Measurements from ENCODE around the gene PLEKHH1.
"Not testable (repeated sequence)": the region's sequence is repeated elsewhere in the genome, so short reads cannot be mapped to it uniquely, and the experiment has no call there.

PLEKHH1 gene

GRCh38 chr14:67583711-67584644 lies 50.9 kb downstream of the PLEKHH1 start:
- DNase-seq (ENCODE audit: low spot score), result peak; percentile 74

GRCh38 chr14:67584978-67585377 lies 51.9 kb downstream of the PLEKHH1 start:
- DNase-seq (ENCODE audit: low spot score), result no peak

DNA sequence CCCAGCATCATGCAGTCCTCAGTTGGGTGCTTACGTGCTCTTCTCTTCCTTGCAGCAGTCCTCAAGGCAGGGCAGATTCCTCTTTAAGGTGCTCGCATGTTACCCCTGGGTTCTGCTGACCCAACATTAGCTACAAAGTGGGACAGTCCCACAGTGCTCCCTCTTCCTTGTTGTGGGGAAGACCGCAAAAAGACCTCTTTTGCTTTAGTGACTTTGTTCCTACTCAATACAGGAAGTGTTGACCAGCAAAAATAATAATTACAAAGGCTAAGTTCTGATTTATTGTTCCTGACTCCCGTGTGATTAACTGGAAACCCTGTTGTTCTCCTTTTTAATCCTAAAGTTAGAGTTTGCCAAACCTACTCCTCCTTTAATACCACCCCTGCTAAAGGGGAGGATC lies 53.3 kb downstream of the PLEKHH1 start:
- DNase-seq (ENCODE audit: low spot score), result no peak

DNA sequence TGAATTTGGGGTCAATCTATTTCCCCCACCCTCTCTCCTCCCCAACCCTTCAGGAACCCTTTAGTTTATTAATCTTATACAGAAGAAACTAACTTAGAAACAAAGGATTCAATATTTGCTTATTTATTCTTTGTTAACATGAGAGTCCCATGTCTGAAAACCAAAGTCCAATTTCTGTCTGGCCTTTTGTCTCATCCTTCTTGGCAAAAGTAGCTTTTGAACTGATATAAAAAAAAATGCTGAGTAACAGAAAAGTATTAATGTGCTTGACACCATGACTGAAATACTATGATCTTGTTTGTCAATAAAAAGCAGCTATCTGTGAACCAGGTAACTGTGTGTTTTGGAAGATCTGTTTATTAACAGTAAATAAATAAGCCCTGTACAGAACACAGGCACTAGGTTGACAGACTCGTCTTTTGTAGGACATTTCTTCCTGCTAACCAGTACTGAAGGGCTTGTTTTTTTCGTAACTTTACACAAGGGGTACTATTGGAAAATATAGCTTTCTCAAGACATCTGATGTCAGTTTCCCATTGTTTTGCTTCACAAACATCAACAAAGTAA lies 56.2 kb downstream of the PLEKHH1 start:
- DNase-seq (ENCODE audit: low spot score), result no peak

DNA sequence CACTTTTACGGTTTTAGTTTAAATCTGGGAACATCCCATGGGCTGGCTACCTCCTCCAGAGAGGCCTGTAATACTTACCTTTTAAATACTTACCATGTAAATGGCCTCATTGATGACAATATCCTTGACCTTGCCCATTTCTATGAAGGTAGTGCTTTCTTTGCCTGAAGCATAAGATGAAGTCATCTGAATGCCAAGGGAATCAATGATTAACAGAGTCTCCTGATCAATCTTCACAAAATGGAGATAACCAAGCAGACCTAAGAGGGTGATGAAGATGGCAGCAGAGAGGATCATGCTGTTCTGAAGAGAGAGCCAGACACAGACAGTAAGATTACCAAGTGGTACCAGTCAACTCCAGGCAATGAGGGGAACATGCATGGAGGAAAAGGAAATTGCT lies 60.6 kb downstream of the PLEKHH1 start:
- not testable (repeated sequence) for DNase-seq (ENCODE audit: low spot score)

- no peak for DNase-seq (ENCODE audit: low spot score)
These were observed 62.3 kb downstream of the PLEKHH1 start for GRCh38 chr14:67595392-67595791.

DNA sequence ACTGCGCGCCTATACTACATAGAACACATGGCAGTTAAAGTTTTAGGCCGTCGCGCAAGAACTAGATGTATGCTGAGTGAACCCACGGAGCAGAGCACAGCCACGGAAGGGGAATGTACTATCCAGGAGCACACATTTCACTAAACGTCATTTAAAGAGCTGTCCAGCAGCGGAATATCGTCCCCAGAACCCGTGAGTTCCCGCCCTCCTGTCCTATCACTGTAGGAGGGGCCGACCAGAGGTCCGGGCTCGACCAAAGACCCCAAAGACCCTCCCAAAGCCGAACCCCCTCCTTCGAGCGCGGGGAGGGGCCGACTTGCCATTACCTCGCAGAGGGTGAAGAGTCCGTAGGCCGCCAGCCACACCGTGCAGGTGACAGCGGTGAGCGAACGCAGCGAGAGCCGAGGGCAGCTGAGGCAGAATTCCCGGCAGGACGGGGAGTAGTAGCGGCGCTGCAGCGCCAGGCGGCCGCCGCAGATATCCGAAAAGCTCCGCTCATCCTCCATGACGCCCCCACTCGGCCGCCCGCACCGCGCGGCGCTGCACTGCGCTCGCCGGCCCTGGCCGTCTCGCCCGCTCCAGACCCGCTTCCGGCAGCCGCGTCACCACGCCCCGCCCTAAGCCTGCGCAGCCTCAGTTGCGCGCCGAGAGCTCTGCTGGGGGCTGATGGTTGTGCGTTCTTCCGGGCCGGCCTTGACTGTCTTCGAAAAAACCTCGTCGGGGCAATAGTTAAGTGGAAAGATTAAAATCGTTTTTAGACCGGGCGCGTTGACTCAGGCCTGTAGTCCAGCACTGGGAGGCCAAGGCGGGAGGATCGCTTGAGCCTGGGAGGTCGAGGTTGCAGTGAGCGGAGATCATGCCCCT lies 66.8 kb downstream of the PLEKHH1 start, which contains the start of gene PIGH:
Gene PIGH, minus strand, starts transcription at position 571 of the 864 bp plus-strand sequence. Its CDS starts 65 bp downstream, at position 506.
- peak; percentile 98 for DNase-seq (ENCODE audit: low spot score)

- not testable (repeated sequence) for DNase-seq (ENCODE audit: low spot score)
These were observed 67.5 kb downstream of the PLEKHH1 start for GRCh38 chr14:67600562-67600974.

DNA sequence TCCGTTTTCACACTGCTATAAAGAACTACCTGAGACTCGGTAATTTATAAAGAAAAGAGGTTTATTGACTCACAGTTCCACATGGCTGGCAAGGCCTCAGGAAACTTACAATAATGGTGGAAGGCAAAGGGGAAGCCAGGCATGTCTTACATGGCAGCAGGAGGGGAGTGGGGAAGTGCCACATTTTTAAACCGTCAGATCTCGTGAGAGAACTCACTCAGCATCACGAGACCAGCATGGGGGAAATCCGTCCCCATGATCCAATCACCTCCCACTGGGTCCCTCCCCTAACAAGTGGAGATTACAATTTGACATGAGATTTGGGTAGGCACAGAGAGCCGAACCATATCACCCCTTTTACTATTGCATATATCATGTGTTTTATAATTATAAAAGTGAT lies 69.0 kb downstream of the PLEKHH1 start:
- DNase-seq (ENCODE audit: low spot score), result no peak

- DNase-seq (ENCODE audit: low spot score), result no peak
These were observed 70.0 kb downstream of the PLEKHH1 start for GRCh38 chr14:67602995-67603545.

DNA sequence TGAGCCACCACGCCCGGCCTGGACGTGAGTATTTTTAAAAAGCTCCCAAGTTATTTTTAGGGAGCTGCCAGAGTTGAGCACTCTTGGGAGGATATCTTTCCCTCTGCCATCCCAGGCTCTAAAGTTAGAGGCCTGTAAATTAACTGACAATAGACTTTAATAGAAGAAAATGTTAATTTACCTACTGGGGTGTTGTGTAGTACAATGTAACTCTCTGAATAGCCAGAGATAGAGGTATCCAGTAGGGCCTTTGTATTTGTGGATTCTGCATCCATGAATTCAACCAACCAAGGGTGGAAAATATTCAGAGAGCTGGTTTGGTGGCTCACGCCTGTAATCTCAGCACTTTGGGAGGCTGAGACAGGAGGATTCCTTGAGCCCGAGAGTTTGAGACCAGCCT lies 74.6 kb downstream of the PLEKHH1 start:
- DNase-seq (ENCODE audit: low spot score), result no peak

- no peak for DNase-seq (ENCODE audit: low spot score)
These were observed 76.7 kb downstream of the PLEKHH1 start for GRCh38 chr14:67609642-67610310.

GRCh38 chr14:67610491-67610890 lies 77.4 kb downstream of the PLEKHH1 start:
- no peak for DNase-seq (ENCODE audit: low spot score)

GRCh38 chr14:67618617-67619063 lies 85.5 kb downstream of the PLEKHH1 start:
- DNase-seq (ENCODE audit: low spot score), result peak; percentile 52

DNA sequence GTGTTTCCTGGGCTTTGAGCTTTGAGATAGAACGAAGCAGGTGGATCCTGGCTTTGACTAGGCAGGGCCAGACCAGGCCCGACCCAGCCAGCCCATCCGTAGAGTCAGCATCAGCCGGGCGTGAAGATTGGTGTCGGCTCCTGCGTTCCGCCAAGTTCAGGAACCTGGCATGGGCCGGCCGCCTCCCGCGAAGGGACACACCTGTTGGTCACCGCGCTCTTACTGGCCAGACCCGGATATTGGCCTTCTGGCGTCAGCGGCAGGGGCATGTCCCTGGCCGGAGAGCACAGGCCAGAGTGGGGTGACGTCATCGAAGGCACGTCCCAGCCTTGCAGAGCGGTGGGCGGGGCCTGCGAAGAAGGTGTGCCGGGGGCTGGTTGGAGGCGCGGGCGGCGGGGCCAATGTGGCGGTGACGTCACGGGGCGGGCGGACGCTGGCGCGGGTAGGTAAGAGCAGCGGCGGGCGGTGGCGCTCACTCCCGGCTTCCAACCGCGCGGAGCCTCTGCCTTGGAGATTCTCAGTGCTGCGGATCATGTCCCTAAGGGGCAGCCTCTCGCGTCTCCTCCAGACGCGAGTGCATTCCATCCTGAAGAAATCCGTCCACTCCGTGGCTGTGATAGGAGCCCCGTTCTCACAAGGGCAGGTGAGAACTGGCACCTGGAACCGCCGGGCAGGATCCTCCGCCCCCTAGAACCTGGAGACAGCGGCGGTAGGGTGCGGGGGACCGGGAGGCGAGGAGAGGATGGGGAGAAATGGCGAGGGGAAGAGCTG lies 86.5 kb downstream of the PLEKHH1 start, which contains the start of gene ARG2:
Gene ARG2, plus strand, starts transcription at position 475 of the 771 bp plus-strand sequence. Its CDS starts 58 bp downstream, at position 533.
- peak; percentile 90 for DNase-seq (ENCODE audit: low spot score)

- DNase-seq (ENCODE audit: low spot score), result peak; percentile 45
These were observed 87.2 kb downstream of the PLEKHH1 start for GRCh38 chr14:67620217-67620785.

DNA sequence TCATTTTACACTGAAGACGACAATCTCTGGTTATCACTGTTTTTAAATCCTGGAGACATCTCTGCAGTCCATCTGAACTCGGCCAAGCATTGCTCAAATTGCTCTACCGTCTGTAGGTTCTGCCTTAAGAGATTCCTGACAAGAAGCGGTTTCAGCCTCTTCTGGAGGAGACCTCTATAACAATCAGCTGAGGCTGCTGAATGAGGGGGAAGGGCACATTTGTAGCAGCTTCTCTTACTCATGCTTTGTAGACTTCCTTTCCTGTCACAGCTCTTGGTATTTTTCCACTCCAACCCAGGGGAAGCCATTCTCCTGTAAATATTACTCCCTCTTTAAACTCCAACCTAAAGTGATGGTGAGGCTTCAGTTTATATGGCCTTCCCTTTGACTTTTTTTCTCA lies 89.6 kb downstream of the PLEKHH1 start:
- no peak for DNase-seq (ENCODE audit: low spot score)

DNA sequence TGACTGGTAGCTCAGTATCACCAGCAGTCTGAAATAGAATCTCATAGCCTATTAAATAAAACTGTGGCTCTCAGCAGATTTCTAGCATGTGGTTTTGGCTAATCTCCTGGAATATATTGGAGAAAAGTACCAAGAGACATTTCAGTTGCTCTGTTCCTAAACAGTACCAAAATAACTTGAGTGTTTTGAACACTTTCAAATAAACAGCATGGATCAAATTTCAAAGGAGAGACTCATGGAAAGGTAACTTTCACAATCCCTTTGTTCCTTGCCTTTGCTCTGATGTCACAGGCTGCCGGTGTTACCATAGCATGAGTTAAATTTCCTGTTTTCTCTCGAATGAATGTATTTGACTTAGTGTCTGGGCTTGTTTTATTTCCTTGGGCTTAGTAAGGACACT lies 90.0 kb downstream of the PLEKHH1 start:
- no peak for DNase-seq (ENCODE audit: low spot score)

DNA sequence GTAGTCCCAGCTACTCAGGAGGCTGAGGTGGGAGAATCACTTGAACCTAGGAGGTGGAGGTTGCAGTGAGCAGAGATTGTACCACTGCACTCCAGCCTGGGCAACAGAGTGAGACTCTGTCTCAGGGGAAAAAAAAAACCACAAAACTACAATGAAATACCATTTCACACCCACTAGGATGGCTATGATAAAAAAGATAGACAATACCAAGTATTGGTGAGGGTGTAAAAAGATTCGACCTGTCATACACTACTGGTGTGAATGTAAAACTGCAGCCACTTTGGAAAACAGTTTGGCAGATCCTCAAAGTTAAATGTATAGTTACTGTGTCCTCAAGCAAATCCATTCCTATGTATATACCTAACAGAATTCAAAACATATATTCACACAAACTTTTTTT lies 93.0 kb downstream of the PLEKHH1 start:
- DNase-seq (ENCODE audit: low spot score), result not testable (repeated sequence)

DNA sequence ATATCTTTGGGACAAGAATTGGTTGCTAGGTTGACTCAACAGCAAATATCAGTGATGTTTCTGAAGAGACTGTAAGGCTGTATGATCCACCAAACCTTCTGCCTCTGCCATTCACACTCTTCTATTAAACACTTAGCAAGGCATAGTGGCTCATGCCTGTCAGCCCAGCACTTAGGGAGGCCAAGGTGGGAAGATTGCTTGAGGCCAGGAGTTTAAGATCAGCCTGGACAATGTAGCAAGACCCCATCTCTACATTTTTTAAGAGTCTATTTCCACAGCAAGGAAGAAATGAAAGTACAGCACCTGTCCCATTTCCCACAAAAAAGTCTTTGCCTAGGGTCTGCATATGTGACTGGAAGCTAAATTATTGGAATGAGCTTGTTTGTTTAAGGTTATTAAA lies 94.4 kb downstream of the PLEKHH1 start:
- DNase-seq (ENCODE audit: low spot score), result no peak
